WTC11 (cell line): ENCODE results near the gene ALOX12B.

Experiments used
- NR1H2 ChIP-seq: sonication (generic); formaldehyde crosslinking; IDR thresholded peaks from 2 replicates; pipeline ENCODE4 v1.9.0; 2021; ENCODE audit warnings: mild to moderate bottlenecking, moderate library complexity, missing genetic modification reagents
- TF ChIP-seq, protein P1 (sequence below): sonication (generic); formaldehyde crosslinking; conservative IDR thresholded peaks from 2 replicates; pipeline ENCODE4 v1.8.1; 2023; ENCODE audit warnings: mild to moderate bottlenecking, low read depth, missing genetic modification reagents, moderate library complexity
- TF ChIP-seq, protein P2 (sequence below): fragments of 200-600 bp; IDR thresholded peaks from 2 replicates; pipeline ENCODE4 v1.8.0; 2022; ENCODE audit warnings: antibody characterized with exemption

DNA sequence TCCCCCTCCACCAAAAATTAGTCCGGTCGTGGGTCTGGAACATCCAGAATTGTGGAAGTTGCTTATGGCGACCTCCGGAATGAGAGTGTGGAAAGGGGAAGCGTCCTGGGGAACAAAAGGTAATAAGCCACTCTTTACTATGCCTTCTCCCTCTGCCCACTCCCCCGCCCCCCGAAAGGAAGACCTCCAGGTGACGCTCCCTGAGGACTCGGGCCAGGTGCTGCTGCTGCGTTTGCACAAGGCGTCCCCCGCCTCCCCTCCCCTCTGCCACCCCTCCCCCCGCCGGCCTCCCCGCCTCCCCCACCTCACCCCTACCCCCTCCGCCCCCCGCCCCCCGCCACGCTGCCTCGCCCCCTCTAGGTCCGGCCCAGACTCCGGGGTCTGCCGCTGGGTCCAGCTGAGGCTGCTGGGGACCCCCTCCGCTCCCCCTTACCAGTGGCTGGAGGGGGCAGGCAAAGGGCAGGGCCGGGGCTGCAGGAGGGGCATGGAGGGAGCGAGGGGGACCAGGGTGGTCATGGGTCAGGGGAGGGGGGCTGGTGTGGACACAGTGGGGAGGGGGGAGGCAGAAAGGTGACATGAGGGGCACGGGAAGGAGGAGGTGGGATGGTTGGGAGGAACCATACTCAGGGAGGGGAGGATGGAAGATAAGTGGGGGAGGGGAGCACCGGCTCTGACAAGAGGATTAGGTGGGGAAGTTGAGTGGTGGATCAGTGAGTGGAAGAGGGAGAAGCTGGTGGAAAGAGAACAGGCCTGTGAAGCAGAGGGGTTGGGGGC, 23.6 kb downstream of the ALOX12B start:
- TF ChIP-seq, protein P1, sequence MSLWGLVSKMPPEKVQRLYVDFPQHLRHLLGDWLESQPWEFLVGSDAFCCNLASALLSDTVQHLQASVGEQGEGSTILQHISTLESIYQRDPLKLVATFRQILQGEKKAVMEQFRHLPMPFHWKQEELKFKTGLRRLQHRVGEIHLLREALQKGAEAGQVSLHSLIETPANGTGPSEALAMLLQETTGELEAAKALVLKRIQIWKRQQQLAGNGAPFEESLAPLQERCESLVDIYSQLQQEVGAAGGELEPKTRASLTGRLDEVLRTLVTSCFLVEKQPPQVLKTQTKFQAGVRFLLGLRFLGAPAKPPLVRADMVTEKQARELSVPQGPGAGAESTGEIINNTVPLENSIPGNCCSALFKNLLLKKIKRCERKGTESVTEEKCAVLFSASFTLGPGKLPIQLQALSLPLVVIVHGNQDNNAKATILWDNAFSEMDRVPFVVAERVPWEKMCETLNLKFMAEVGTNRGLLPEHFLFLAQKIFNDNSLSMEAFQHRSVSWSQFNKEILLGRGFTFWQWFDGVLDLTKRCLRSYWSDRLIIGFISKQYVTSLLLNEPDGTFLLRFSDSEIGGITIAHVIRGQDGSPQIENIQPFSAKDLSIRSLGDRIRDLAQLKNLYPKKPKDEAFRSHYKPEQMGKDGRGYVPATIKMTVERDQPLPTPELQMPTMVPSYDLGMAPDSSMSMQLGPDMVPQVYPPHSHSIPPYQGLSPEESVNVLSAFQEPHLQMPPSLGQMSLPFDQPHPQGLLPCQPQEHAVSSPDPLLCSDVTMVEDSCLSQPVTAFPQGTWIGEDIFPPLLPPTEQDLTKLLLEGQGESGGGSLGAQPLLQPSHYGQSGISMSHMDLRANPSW (CRISPR knock-in tag) = no peak
- no peak for TF ChIP-seq NR1H2 (CRISPR knock-in tag)
- TF ChIP-seq, protein P2, sequence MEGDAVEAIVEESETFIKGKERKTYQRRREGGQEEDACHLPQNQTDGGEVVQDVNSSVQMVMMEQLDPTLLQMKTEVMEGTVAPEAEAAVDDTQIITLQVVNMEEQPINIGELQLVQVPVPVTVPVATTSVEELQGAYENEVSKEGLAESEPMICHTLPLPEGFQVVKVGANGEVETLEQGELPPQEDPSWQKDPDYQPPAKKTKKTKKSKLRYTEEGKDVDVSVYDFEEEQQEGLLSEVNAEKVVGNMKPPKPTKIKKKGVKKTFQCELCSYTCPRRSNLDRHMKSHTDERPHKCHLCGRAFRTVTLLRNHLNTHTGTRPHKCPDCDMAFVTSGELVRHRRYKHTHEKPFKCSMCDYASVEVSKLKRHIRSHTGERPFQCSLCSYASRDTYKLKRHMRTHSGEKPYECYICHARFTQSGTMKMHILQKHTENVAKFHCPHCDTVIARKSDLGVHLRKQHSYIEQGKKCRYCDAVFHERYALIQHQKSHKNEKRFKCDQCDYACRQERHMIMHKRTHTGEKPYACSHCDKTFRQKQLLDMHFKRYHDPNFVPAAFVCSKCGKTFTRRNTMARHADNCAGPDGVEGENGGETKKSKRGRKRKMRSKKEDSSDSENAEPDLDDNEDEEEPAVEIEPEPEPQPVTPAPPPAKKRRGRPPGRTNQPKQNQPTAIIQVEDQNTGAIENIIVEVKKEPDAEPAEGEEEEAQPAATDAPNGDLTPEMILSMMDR = no peak
